ENCODE results near the gene MAML3. TPM values are rescaled to one million over a fixed set of nuclear protein-coding genes. Genes with fewer than 3 reads are reported as not detected.
A peak's percentile ranks its signal among the peaks of the same experiment; 100 is the strongest.

The MAML3 gene
- total RNA-seq, 6 experiments from 2014 or later: 1.2 to 1.9 (median 1.6) TPM

GRCh38 chr4:140012688-140013486 is 141.1 kb downstream of the MAML3 start:
- peak; percentile 87 for DNase-seq
- peak; percentile 85 for TF ChIP-seq CTCF (IDR thresholded peaks at IDR 0.05)
- Mint-ChIP-seq H3K4me1 (ENCODE audit: low read depth) (peaks cover 27% of the 10 kb centered on the region), H3K4me3 (peak overlapping the region; percentile 35; the same call in 1 of the 2 replicates), H3K36me3 (ENCODE audit: low read depth) (peaks cover 9% of the 10 kb centered on the region), H3K27me3 (ENCODE audit: insufficient read depth) (no peaks in the 10 kb centered on the region), H3K27ac (peak overlapping the region; percentile 41), H3K9me3 (peaks cover 9% of the 10 kb centered on the region; the same call in 1 of the 2 replicates)

- Mint-ChIP-seq H3K27ac (no peak overlapping the region), H3K27me3 (ENCODE audit: insufficient read depth) (peaks cover 8% of the 10 kb centered on the region), H3K4me1 (ENCODE audit: low read depth) (peaks cover 12% of the 10 kb centered on the region; the same call in 1 of the 2 replicates), H3K9me3 (no peaks in the 10 kb centered on the region), H3K36me3 (ENCODE audit: low read depth) (no peaks in the 10 kb centered on the region), H3K4me3 (no peak overlapping the region)
- no peak for DNase-seq
- TF ChIP-seq CTCF (IDR thresholded peaks at IDR 0.05): no peak
Measured at GRCh38 chr4:140005699-140006098, 148.3 kb downstream of the MAML3 start.

GRCh38 chr4:140004922-140005627 is 148.9 kb downstream of the MAML3 start:
- Mint-ChIP-seq H3K4me3 (peak overlapping the region; percentile 80; the same call in 1 of the 2 replicates), H3K9me3 (no peaks in the 10 kb centered on the region), H3K36me3 (ENCODE audit: low read depth) (no peaks in the 10 kb centered on the region), H3K27ac (no peak overlapping the region), H3K27me3 (ENCODE audit: insufficient read depth) (peaks cover 8% of the 10 kb centered on the region), H3K4me1 (ENCODE audit: low read depth) (peaks cover 12% of the 10 kb centered on the region; the same call in 1 of the 2 replicates)
- TF ChIP-seq CTCF (IDR thresholded peaks at IDR 0.05): no peak
- no peak for DNase-seq

- Mint-ChIP-seq H3K27ac (no peak overlapping the region), H3K9me3 (no peaks in the 10 kb centered on the region), H3K4me3 (peak overlapping the region; percentile 80), H3K36me3 (ENCODE audit: low read depth) (no peaks in the 10 kb centered on the region), H3K4me1 (ENCODE audit: low read depth) (peaks cover 12% of the 10 kb centered on the region; the same call in 1 of the 2 replicates), H3K27me3 (ENCODE audit: insufficient read depth) (peaks cover 8% of the 10 kb centered on the region)
- DNase-seq: no peak
- no peak for TF ChIP-seq CTCF (IDR thresholded peaks at IDR 0.05)
Measured at GRCh38 chr4:140004549-140004895, 149.5 kb downstream of the MAML3 start.

GRCh38 chr4:140003876-140004548 is 150.0 kb downstream of the MAML3 start:
- no peak for DNase-seq
- H3K9me3 Mint-ChIP-seq: no peaks in the 10 kb centered on the region

More at GRCh38 chr4:140003876-140004548, 150.0 kb downstream of the MAML3 start:
- peaks cover 8% of the 10 kb centered on the region for H3K27me3 Mint-ChIP-seq (ENCODE audit: insufficient read depth)
- H3K4me1 Mint-ChIP-seq (ENCODE audit: low read depth): peaks cover 12% of the 10 kb centered on the region; the same call in 1 of the 2 replicates
- no peak overlapping the region for H3K27ac Mint-ChIP-seq
- H3K36me3 Mint-ChIP-seq (ENCODE audit: low read depth): no peaks in the 10 kb centered on the region
- H3K4me3 Mint-ChIP-seq: peak overlapping the region; percentile 80
- TF ChIP-seq CTCF (IDR thresholded peaks at IDR 0.05): no peak

Data from HFFc6 (cell line).